ENCODE measurements around the gene HBS1L. TPM values are rescaled to one million over a fixed set of nuclear protein-coding genes. Genes with fewer than 3 reads are reported as not detected.

The HBS1L gene
- total RNA-seq, 1 donor from 2014 or later = 77.7 TPM

DNA sequence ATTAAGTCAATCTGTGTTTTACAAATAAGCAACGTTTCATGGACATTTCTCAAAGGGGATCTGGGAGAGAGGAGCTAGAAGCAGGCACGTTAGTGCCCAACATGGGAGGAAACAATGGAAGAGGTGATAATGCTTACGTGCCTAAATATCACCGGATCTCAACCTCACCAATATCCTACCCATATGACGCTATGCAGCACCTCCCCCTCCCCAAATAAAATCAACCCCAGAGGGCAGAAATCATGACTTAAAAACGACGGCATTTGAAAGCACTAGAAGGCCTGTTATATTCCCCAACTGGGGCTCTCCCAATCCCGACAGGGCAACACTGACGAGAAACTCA is 425 bp downstream of the HBS1L start:
- H3K27me3 Mint-ChIP-seq (ENCODE audit: unreplicated experiment) = peaks cover 9% of the 10 kb centered on the region
- H3K4me3 Mint-ChIP-seq (ENCODE audit: unreplicated experiment) = peak overlapping the region; percentile 91
- H3K4me1 Mint-ChIP-seq (ENCODE audit: unreplicated experiment) = peaks cover 27% of the 10 kb centered on the region
- TF ChIP-seq, protein P1, sequence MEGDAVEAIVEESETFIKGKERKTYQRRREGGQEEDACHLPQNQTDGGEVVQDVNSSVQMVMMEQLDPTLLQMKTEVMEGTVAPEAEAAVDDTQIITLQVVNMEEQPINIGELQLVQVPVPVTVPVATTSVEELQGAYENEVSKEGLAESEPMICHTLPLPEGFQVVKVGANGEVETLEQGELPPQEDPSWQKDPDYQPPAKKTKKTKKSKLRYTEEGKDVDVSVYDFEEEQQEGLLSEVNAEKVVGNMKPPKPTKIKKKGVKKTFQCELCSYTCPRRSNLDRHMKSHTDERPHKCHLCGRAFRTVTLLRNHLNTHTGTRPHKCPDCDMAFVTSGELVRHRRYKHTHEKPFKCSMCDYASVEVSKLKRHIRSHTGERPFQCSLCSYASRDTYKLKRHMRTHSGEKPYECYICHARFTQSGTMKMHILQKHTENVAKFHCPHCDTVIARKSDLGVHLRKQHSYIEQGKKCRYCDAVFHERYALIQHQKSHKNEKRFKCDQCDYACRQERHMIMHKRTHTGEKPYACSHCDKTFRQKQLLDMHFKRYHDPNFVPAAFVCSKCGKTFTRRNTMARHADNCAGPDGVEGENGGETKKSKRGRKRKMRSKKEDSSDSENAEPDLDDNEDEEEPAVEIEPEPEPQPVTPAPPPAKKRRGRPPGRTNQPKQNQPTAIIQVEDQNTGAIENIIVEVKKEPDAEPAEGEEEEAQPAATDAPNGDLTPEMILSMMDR (IDR thresholded peaks at IDR 0.05) = no peak
- H3K36me3 Mint-ChIP-seq (ENCODE audit: unreplicated experiment) = peaks cover 3% of the 10 kb centered on the region
- H3K27ac Mint-ChIP-seq (ENCODE audit: unreplicated experiment) = peak overlapping the region; percentile 96
- H3K9me3 Mint-ChIP-seq (ENCODE audit: unreplicated experiment) = no peaks in the 10 kb centered on the region
- DNase-seq (ENCODE audit: extremely low spot score, unreplicated experiment) = no peak

DNA sequence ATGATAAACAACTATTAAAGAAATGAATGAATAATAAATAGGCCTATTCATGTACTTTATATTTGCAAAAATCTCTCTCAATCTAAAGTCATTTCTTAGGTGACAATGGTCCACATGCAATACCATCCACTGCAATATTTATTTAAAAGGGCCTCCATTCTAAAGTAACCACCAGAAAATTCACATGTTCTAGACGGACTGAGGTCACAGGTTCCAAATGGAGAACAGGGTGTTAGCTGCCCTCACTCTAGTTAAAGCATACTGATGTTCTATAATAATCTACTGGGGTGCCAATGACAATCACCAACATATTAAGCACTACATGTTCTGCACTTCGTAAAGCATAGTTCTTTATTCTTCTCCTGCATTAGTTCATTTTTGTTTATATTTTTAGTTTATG is 1.2 kb downstream of the HBS1L start:
- no peak for DNase-seq (ENCODE audit: extremely low spot score, unreplicated experiment)
- Mint-ChIP-seq H3K9me3 (ENCODE audit: unreplicated experiment) (no peaks in the 10 kb centered on the region), H3K4me1 (ENCODE audit: unreplicated experiment) (peaks cover 27% of the 10 kb centered on the region), H3K4me3 (ENCODE audit: unreplicated experiment) (peak overlapping the region; percentile 91), H3K27ac (ENCODE audit: unreplicated experiment) (peak overlapping the region; percentile 96), H3K27me3 (ENCODE audit: unreplicated experiment) (peaks cover 7% of the 10 kb centered on the region), H3K36me3 (ENCODE audit: unreplicated experiment) (peaks cover 3% of the 10 kb centered on the region)
- TF ChIP-seq, protein P1 (IDR thresholded peaks at IDR 0.05) = no peak

DNA sequence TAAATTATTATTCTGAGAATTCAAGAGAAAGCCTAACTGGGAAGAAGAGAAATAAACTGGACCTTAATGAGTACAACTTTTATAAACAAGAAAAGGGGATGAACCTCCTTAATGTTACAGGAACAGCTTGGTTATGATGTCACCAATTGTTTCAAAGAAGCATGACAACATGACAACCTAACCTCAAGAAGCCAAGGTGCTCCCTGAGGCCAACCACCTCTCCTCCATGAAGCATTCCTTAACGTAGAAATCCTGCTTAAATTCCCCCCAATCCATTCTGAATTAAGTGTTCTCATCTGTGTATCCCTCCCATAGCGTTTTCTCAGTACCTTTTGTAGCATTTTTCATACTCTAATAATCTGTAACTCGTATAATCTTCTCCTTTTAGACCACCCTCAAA is 1.7 kb downstream of the HBS1L start:
- Mint-ChIP-seq H3K27me3 (ENCODE audit: unreplicated experiment) (peaks cover 2% of the 10 kb centered on the region), H3K9me3 (ENCODE audit: unreplicated experiment) (no peaks in the 10 kb centered on the region), H3K4me3 (ENCODE audit: unreplicated experiment) (no peak overlapping the region), H3K27ac (ENCODE audit: unreplicated experiment) (no peak overlapping the region), H3K36me3 (ENCODE audit: unreplicated experiment) (peaks cover 6% of the 10 kb centered on the region), H3K4me1 (ENCODE audit: unreplicated experiment) (peaks cover 27% of the 10 kb centered on the region)
- TF ChIP-seq, protein P1 (IDR thresholded peaks at IDR 0.05) = no peak
- DNase-seq (ENCODE audit: extremely low spot score, unreplicated experiment) = no peak

DNA sequence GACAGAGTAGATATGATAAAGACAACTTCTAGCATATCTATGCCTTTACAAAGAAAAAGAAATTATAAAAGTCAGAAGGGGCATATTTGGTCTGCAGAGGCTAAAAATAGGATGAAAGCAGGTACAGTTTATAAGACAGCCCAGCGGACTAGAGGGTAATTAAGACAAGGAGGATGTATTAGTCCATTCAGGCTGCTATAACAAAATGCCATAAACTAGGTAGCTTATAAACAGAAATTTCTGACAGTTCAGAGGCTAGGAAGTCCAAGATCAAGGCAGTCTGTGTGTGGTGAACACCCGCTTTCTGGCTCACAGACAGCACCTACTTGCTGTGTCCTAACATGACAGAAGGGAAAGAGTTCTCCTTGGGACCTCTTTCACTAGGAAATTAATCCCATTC is 5.7 kb downstream of the HBS1L start:
- Mint-ChIP-seq H3K27me3 (ENCODE audit: unreplicated experiment) (no peaks in the 10 kb centered on the region), H3K4me3 (ENCODE audit: unreplicated experiment) (no peak overlapping the region), H3K9me3 (ENCODE audit: unreplicated experiment) (no peaks in the 10 kb centered on the region), H3K36me3 (ENCODE audit: unreplicated experiment) (peaks cover 14% of the 10 kb centered on the region), H3K27ac (ENCODE audit: unreplicated experiment) (no peak overlapping the region), H3K4me1 (ENCODE audit: unreplicated experiment) (peaks cover 24% of the 10 kb centered on the region)
- DNase-seq (ENCODE audit: extremely low spot score, unreplicated experiment) = no peak
- TF ChIP-seq, protein P1 (IDR thresholded peaks at IDR 0.05) = no peak

DNA sequence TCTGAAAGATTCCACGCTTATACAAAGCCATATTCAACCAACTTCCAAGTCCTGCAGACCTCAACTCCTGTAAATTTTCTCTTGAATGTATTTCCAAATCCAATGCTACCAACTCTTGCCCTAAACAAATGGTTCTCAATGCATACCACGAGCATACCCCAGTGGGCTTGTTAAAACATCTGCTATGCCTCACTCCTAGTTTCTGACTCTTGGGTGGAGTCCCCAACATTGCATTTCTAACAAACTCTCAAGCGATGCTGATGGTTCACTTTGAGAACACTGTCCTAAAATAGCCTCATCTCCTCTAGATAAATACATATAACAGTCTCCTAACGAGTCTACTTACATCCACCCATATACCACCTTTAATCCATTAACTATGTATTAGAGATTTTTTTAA is 7.3 kb downstream of the HBS1L start:
- H3K36me3 Mint-ChIP-seq (ENCODE audit: unreplicated experiment) = peaks cover 14% of the 10 kb centered on the region
- peaks cover 9% of the 10 kb centered on the region for H3K4me1 Mint-ChIP-seq (ENCODE audit: unreplicated experiment)
- H3K27ac Mint-ChIP-seq (ENCODE audit: unreplicated experiment) = no peak overlapping the region
- DNase-seq (ENCODE audit: extremely low spot score, unreplicated experiment) = no peak
- H3K4me3 Mint-ChIP-seq (ENCODE audit: unreplicated experiment) = no peak overlapping the region
- TF ChIP-seq, protein P1 (IDR thresholded peaks at IDR 0.05) = no peak
- no peaks in the 10 kb centered on the region for H3K9me3 Mint-ChIP-seq (ENCODE audit: unreplicated experiment)
- H3K27me3 Mint-ChIP-seq (ENCODE audit: unreplicated experiment) = no peaks in the 10 kb centered on the region

All from osteocyte (in vitro differentiated cells).